Testis (tissue), 3 donors: ENCODE results near the gene ANKS1B. TPM values are rescaled to one million over a fixed set of nuclear protein-coding genes. Genes with fewer than 3 reads are reported as not detected.

Experiments
- DNase-seq: peaks from one replicate; pipeline ENCODE4 v3.0.0-alpha.2; 2019
- H3K27ac ChIP-seq, 2 donors: fragments of 200-600 bp; sonication (generic); one replicate each; pipeline ENCODE4 v1.5.1; 2019
- H3K27me3 ChIP-seq: fragments of 200-600 bp; sonication (generic); one replicate; pipeline ENCODE4 v1.5.1; 2019
- H3K36me3 ChIP-seq: fragments of 200-600 bp; sonication (generic); one replicate; pipeline ENCODE4 v1.5.1; 2017; ENCODE audit warnings: low read depth; ENCODE audit errors: missing control alignments
- H3K4me1 ChIP-seq: fragments of 200-600 bp; sonication (generic); one replicate; pipeline ENCODE4 v1.5.1; 2019
- H3K4me3 ChIP-seq, 2 donors: fragments of 200-600 bp; sonication (generic); one replicate each; pipeline ENCODE4 v1.5.1; 2017 to 2019
- H3K9me3 ChIP-seq: fragments of 200-600 bp; sonication (generic); one replicate; pipeline ENCODE4 v1.5.1; 2017
- POLR2A ChIP-seq: fragments of 450-650 bp; IDR thresholded peaks from one replicate; pipeline ENCODE4 v1.6.1; 2017; ENCODE audit warnings: antibody characterized with exemption, mild to moderate bottlenecking, moderate library complexity
- WGBS, 2 donors: methylation state at CpG; one replicate each; pipeline ENCODE4 v1.1.5; 2018; 5-methylcytosine and 5-hydroxymethylcytosine counted together
- intact Hi-C: fragments of 100-400 bp; cut with DNase I; formaldehyde crosslinking; loops from one replicate; pipeline ENCODE4 v1.15.1; 2023; ENCODE audit warnings: low total_unique reads
- polyA plus RNA-seq: library from polyadenylated mRNA; stranded (reverse); fragments of 350-450 nt; fragmentation: Illumina TruSeq; extraction: RNeasy Lipid Tissue Mini Kit (QIAGEN cat#74804); gene quantifications from one replicate; pipeline ENCODE4 v1.2.3, GENCODE V29; 2014; ENCODE audit warnings: low read depth, low replicate concordance; ENCODE audit not compliant: insufficient read depth
- total RNA-seq, 2 donors: library from RNA; depleted of rRNA; stranded (reverse); fragments of >200 nt; gene quantifications; one replicate each; pipeline ENCODE4 v1.2.3, GENCODE V29; 2016
- TF ChIP-seq, protein P1 (sequence below), 3 experiments: fragments of 450-650 bp in 2 of 3; fragments of 200-600 bp in 1 of 3; sonication (generic) in 1 of 3; IDR thresholded peaks; one replicate each; pipeline ENCODE4 v1.5.1; 2016 to 2019; ENCODE audit warnings: antibody characterized with exemption in 3 of 3, mild to moderate bottlenecking in 2 of 3, moderate library complexity in 1 of 3

ANKS1B gene
- total and polyA plus RNA-seq, 3 donors from 2014 or later = 26.8 to 58.2 (median 30.9) TPM

- Histone ChIP-seq H3K4me3 (no peak overlapping the region), H3K27me3 (no peaks in the 10 kb centered on the region), H3K27ac (no peak overlapping the region), H3K4me1 (no peaks in the 10 kb centered on the region), H3K9me3 (no peaks in the 10 kb centered on the region), H3K36me3 (no peaks in the 10 kb centered on the region)
- intact Hi-C loops = no loop called here
- TF ChIP-seq, protein P1, sequence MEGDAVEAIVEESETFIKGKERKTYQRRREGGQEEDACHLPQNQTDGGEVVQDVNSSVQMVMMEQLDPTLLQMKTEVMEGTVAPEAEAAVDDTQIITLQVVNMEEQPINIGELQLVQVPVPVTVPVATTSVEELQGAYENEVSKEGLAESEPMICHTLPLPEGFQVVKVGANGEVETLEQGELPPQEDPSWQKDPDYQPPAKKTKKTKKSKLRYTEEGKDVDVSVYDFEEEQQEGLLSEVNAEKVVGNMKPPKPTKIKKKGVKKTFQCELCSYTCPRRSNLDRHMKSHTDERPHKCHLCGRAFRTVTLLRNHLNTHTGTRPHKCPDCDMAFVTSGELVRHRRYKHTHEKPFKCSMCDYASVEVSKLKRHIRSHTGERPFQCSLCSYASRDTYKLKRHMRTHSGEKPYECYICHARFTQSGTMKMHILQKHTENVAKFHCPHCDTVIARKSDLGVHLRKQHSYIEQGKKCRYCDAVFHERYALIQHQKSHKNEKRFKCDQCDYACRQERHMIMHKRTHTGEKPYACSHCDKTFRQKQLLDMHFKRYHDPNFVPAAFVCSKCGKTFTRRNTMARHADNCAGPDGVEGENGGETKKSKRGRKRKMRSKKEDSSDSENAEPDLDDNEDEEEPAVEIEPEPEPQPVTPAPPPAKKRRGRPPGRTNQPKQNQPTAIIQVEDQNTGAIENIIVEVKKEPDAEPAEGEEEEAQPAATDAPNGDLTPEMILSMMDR (IDR thresholded peaks at IDR 0.05) = no peak
- no peak for TF ChIP-seq POLR2A
- 51 to 61% methylated on average over 5 of the region's 5 CpGs for WGBS, 2 donors
- no peak for DNase-seq
Measured at GRCh38 chr12:99223579-99223978, 761.2 kb downstream of the ANKS1B start.

DNA sequence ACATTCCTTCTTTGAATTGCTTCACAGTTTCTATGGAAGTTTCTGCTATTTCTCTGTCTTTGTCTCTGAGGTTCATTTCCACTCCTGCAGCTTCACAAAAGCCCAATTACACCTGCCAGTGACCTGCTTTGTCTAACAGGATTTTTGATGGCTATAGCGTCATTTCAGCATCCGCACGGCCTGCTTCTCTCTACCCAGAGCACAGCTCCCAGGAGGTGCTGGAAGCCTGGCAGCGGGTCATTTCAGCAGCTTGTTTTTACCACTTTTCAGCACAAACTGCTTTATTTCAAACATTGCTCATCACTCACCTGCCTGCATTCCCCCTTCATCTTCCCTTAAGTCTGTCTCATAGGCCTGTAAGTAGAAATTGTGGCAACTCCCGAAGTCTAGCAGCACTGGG is 771.7 kb downstream of the ANKS1B start:
- WGBS, 2 donors = 73 to 85% methylated on average over 5 of the region's 5 CpGs
- intact Hi-C loops = no loop called here
- H3K27ac ChIP-seq = no peak overlapping the region
- TF ChIP-seq, protein P1 (IDR thresholded peaks at IDR 0.05) = no peak
- TF ChIP-seq POLR2A = no peak
- H3K4me1 ChIP-seq = no peaks in the 10 kb centered on the region
- DNase-seq = no peak
- no peaks in the 10 kb centered on the region for H3K36me3 ChIP-seq
- no peaks in the 10 kb centered on the region for H3K9me3 ChIP-seq
- no peaks in the 10 kb centered on the region for H3K27me3 ChIP-seq
- H3K4me3 ChIP-seq = no peak overlapping the region

- no peak for TF ChIP-seq POLR2A
- TF ChIP-seq, protein P1 (IDR thresholded peaks at IDR 0.05) = no peak
- no peak overlapping the region for H3K4me3 ChIP-seq
- intact Hi-C loops = no loop called here
- WGBS, 2 donors = 55 to 64% methylated on average over 2 of the region's 2 CpGs
- no peaks in the 10 kb centered on the region for H3K27me3 ChIP-seq
- no peaks in the 10 kb centered on the region for H3K9me3 ChIP-seq
- no peaks in the 10 kb centered on the region for H3K4me1 ChIP-seq
- no peak overlapping the region for H3K27ac ChIP-seq
- no peaks in the 10 kb centered on the region for H3K36me3 ChIP-seq
- no peak for DNase-seq
Measured at GRCh38 chr12:99212275-99212674, 772.5 kb downstream of the ANKS1B start.

DNA sequence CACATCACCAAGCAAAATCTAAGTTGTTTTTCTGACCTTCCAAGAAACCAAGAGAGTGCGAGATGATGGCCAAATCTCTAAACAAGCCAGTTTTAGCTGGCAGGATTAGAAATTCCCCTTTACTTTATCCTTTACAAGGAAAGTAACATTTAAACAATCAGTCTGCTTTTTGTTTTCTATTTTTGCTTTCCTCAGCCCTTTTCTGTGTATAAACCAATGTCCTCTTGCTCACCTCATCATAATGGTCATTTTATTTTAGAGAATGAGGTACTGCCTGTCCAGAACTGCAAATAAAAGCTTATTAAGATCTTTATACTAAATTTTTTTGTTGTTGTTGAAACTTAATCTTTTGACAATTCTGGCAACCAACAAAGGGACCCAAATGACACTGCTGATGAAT is 779.6 kb downstream of the ANKS1B start:
- H3K4me3 ChIP-seq = no peak overlapping the region
- TF ChIP-seq, protein P1 (IDR thresholded peaks at IDR 0.05) = no peak
- TF ChIP-seq POLR2A = no peak
- no peak for DNase-seq
- WGBS, 2 donors = 86% methylated on average over 1 of the region's 1 CpG
- H3K4me1 ChIP-seq = no peaks in the 10 kb centered on the region
- no peaks in the 10 kb centered on the region for H3K27me3 ChIP-seq
- intact Hi-C loops = no loop called here
- no peaks in the 10 kb centered on the region for H3K36me3 ChIP-seq
- H3K9me3 ChIP-seq = no peaks in the 10 kb centered on the region
- no peak overlapping the region for H3K27ac ChIP-seq

DNA sequence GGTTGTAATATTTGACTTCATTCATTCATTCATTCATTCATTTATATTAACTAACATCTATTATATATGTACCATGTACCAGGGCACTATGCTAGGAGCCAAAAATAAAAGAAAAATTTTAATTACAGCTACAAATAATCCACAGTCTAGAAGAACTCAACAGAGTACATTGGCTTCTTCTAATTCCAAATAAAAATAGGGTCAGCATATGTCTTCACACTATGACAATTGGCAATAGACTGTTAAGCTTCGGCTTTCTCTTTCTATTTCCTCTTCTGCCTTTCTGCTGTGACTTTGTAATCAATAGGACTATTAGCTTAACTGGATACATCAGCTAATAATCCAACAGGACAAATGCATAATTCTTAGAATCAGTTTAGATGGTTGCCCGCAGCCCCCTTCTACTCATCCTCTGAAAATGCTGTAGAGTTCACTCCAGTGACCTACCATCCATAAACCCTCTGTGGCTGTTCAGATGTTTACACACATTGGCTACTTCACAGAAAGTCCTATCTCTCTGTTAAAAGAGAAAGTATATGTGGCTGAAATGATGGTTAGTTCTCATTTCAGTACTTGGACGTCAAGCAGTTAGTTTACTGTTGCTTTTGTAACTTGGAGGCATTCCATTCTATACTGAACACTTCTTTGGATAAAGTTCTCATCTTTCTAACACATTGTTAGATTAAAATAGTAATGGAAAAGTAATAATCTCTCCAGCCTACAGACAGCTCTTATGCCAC is 782.7 kb downstream of the ANKS1B start:
- 85 to 88% methylated on average over 3 of the region's 3 CpGs for WGBS, 2 donors
- intact Hi-C loops = no loop called here
- no peaks in the 10 kb centered on the region for H3K36me3 ChIP-seq

More for the DNA sequence above, 782.7 kb downstream of the ANKS1B start:
- Histone ChIP-seq H3K4me3 (no peak overlapping the region), H3K27me3 (no peaks in the 10 kb centered on the region), H3K4me1 (no peaks in the 10 kb centered on the region), H3K9me3 (no peaks in the 10 kb centered on the region), H3K27ac (no peak overlapping the region)
- no peak for DNase-seq
- TF ChIP-seq POLR2A = no peak
- TF ChIP-seq, protein P1 (IDR thresholded peaks at IDR 0.05) = no peak
